ENCODE measurements around the gene BTBD10. TPM values are rescaled to one million over a fixed set of nuclear protein-coding genes. Genes with fewer than 3 reads are reported as not detected.
"Not testable (repeated sequence)": the region's sequence is repeated elsewhere in the genome, so short reads cannot be mapped to it uniquely, and the experiment has no call there.

BTBD10 gene
- polyA plus RNA-seq, 1 donor from 2014 or later: 143 TPM

- peak overlapping the region; percentile 70 for H3K27ac ChIP-seq (ENCODE audit: low read length)
- peak overlapping the region; percentile 22 for H2AFZ ChIP-seq (ENCODE audit: low read depth, low read length)
- peaks cover 16% of the 10 kb centered on the region for H3K79me2 ChIP-seq (replicated peaks; ENCODE audit: insufficient read depth, low read length)
- TF ChIP-seq POLR2AphosphoS5 (IDR thresholded peaks at IDR 0.05): peak; percentile 62
- no peak for TF ChIP-seq EP300 (conservative IDR thresholded peaks at IDR 0.05; ENCODE audit: poor library complexity, severe bottlenecking)
- H3K9ac ChIP-seq (ENCODE audit: low read length): peak overlapping the region; percentile 56
- peak overlapping the region; percentile 51 for H3K4me2 ChIP-seq (ENCODE audit: low read length)
- H3K9me2 ChIP-seq (ENCODE audit: insufficient read depth, low read length): no peaks in the 10 kb centered on the region
- H3K36me3 ChIP-seq (ENCODE audit: insufficient read depth, low read length): no peaks in the 10 kb centered on the region
- no peaks in the 10 kb centered on the region for H4K20me1 ChIP-seq (ENCODE audit: insufficient read depth)
- peak overlapping the region; percentile 60 for H3K4me3 ChIP-seq (ENCODE audit: low read length)
- H3K27me3 ChIP-seq (ENCODE audit: insufficient read depth, low read depth, low read length): no peaks in the 10 kb centered on the region
- H3K9me3 ChIP-seq (ENCODE audit: low read length): no peaks in the 10 kb centered on the region
- no peaks in the 10 kb centered on the region for H3F3A ChIP-seq (ENCODE audit: insufficient read depth, low read length, poor library complexity, severe bottlenecking)
These were observed 22.7 kb downstream of the BTBD10 start for GRCh38 chr11:13440100-13440855.

- H3K4me3 ChIP-seq (ENCODE audit: low read length): no peak overlapping the region
- H2AFZ ChIP-seq (ENCODE audit: low read depth, low read length): no peak overlapping the region
These were observed 24.7 kb downstream of the BTBD10 start for GRCh38 chr11:13438291-13438690.

GRCh38 chr11:13436836-13437235 lies 26.2 kb downstream of the BTBD10 start:
- not testable (repeated sequence) for H3K79me2 ChIP-seq (replicated peaks; ENCODE audit: insufficient read depth, low read length); H3K4me3 ChIP-seq (ENCODE audit: low read length); H3K9me3 ChIP-seq (ENCODE audit: low read length); H3K36me3 ChIP-seq (ENCODE audit: insufficient read depth, low read length); H4K20me1 ChIP-seq (ENCODE audit: insufficient read depth); H3K27me3 ChIP-seq (ENCODE audit: insufficient read depth, low read depth, low read length); H3K9ac ChIP-seq (ENCODE audit: low read length); H3F3A ChIP-seq (ENCODE audit: insufficient read depth, low read length, poor library complexity, severe bottlenecking); H2AFZ ChIP-seq (ENCODE audit: low read depth, low read length); H3K4me2 ChIP-seq (ENCODE audit: low read length); H3K9me2 ChIP-seq (ENCODE audit: insufficient read depth, low read length); H3K27ac ChIP-seq (ENCODE audit: low read length)

More at GRCh38 chr11:13438291-13438690, 24.7 kb downstream of the BTBD10 start:
- Histone ChIP-seq H3K36me3 (ENCODE audit: insufficient read depth, low read length) (no peaks in the 10 kb centered on the region), H3K4me2 (ENCODE audit: low read length) (peak overlapping the region; percentile 12), H3K9me3 (ENCODE audit: low read length) (no peaks in the 10 kb centered on the region), H3K9ac (ENCODE audit: low read length) (no peak overlapping the region), H3K27me3 (ENCODE audit: insufficient read depth, low read depth, low read length) (no peaks in the 10 kb centered on the region), H4K20me1 (ENCODE audit: insufficient read depth) (no peaks in the 10 kb centered on the region), H3F3A (ENCODE audit: insufficient read depth, low read length, poor library complexity, severe bottlenecking) (no peaks in the 10 kb centered on the region), H3K79me2 (replicated peaks; ENCODE audit: insufficient read depth, low read length) (peaks cover 10% of the 10 kb centered on the region), H3K9me2 (ENCODE audit: insufficient read depth, low read length) (no peaks in the 10 kb centered on the region), H3K27ac (ENCODE audit: low read length) (no peak overlapping the region)
- TF ChIP-seq SMC3 (conservative IDR thresholded peaks at IDR 0.05; ENCODE audit: poor library complexity): no peak
- TF ChIP-seq MXI1 (conservative IDR thresholded peaks at IDR 0.05; ENCODE audit: poor library complexity, severe bottlenecking): no peak
- no peak for TF ChIP-seq EP300 (conservative IDR thresholded peaks at IDR 0.05; ENCODE audit: poor library complexity, severe bottlenecking)
- TF ChIP-seq TAF1 (IDR thresholded peaks at IDR 0.05; ENCODE audit: low read depth): no peak
- no peak for TF ChIP-seq CTCF (IDR thresholded peaks at IDR 0.05; ENCODE audit: poor library complexity, severe bottlenecking)
- TF ChIP-seq RAD21 (conservative IDR thresholded peaks at IDR 0.05): no peak
- TF ChIP-seq REST (IDR thresholded peaks at IDR 0.05; ENCODE audit: borderline replicate concordance): no peak

All from neural cell (in vitro differentiated cells).